Muscle layer of duodenum (tissue), 2 donors: ENCODE data around the gene EFEMP1.
"Not testable (repeated sequence)": the region's sequence is repeated elsewhere in the genome, so short reads cannot be mapped to it uniquely, and the experiment has no call there.

ENCODE experiments used
- H3K27ac ChIP-seq: one replicate; pipeline ENCODE4 v1.7.0; 2013; ENCODE audit warnings: mild to moderate bottlenecking, low read length
- H3K27me3 ChIP-seq: one replicate; pipeline ENCODE4 v1.7.0; 2013; ENCODE audit warnings: low read depth, mild to moderate bottlenecking, control low read depth, low read length
- H3K36me3 ChIP-seq, 2 donors: one replicate each; pipeline ENCODE4 v1.7.0; 2013; ENCODE audit warnings: low read length in 2 of 2, control low read depth in 1 of 2, mild to moderate bottlenecking in 1 of 2; ENCODE audit not compliant: insufficient read depth in 2 of 2, control insufficient read depth in 1 of 2
- H3K4me1 ChIP-seq, 2 donors: one replicate each; pipeline ENCODE4 v1.7.0; 2013; ENCODE audit warnings: low read length in 2 of 2, mild to moderate bottlenecking in 2 of 2, control low read depth in 1 of 2, moderate library complexity in 1 of 2; ENCODE audit not compliant: insufficient read depth in 2 of 2, control insufficient read depth in 1 of 2
- H3K4me3 ChIP-seq, 2 donors: one replicate each; pipeline ENCODE4 v1.7.0; 2013; ENCODE audit warnings: low read length in 2 of 2, low read depth in 1 of 2, mild to moderate bottlenecking in 1 of 2
- H3K9me3 ChIP-seq, 2 donors: one replicate each; pipeline ENCODE4 v1.7.0; 2013; ENCODE audit warnings: low read length in 2 of 2, control low read depth in 1 of 2, mild to moderate bottlenecking in 1 of 2; ENCODE audit not compliant: control insufficient read depth in 1 of 2
- donor health status: healthy.

Gene EFEMP1

GRCh38 chr2:55843096-55843993, 80.2 kb downstream of the EFEMP1 start:
- Histone ChIP-seq H3K4me3 (no peak overlapping the region), H3K27ac (no peak overlapping the region), H3K4me1 (peaks cover 0 to 5% of the 10 kb centered on the region in 2 donors)

GRCh38 chr2:55842046-55842445, 81.5 kb downstream of the EFEMP1 start:
- H3K27ac ChIP-seq: no peak overlapping the region
- no peak overlapping the region for H3K4me3 ChIP-seq
- no peaks in the 10 kb centered on the region for H3K9me3 ChIP-seq
- no peaks in the 10 kb centered on the region for H3K36me3 ChIP-seq
- H3K4me1 ChIP-seq: peaks cover 0 to 5% of the 10 kb centered on the region in 2 donors
- no peaks in the 10 kb centered on the region for H3K27me3 ChIP-seq

More at GRCh38 chr2:55843096-55843993, 80.2 kb downstream of the EFEMP1 start:
- no peaks in the 10 kb centered on the region for H3K9me3 ChIP-seq
- no peaks in the 10 kb centered on the region for H3K27me3 ChIP-seq
- H3K36me3 ChIP-seq: no peaks in the 10 kb centered on the region

DNA sequence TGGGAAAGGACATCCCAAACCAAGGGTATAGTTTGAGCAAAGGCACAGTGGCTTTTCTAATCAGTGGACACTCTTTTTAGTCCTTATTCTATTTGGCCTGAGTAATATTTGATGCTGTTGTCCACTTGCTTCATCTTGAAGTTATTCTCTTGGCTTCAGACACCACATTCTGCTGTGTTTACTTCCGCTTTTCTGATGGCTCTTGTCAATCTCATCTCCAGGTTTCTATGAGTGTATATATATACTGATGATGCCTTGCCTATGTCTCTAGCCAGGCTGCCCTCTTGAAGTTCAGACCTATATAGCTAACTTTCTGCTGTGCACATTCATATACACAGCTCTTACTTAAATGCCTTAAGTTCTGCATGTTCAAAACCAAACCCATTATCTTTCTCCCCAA, 83.1 kb downstream of the EFEMP1 start:
- H3K36me3 ChIP-seq: no peaks in the 10 kb centered on the region
- no peaks in the 10 kb centered on the region for H3K9me3 ChIP-seq
- peaks cover 0 to 5% of the 10 kb centered on the region in 2 donors for H3K4me1 ChIP-seq
- H3K27ac ChIP-seq: no peak overlapping the region
- no peaks in the 10 kb centered on the region for H3K27me3 ChIP-seq
- H3K4me3 ChIP-seq: no peak overlapping the region

DNA sequence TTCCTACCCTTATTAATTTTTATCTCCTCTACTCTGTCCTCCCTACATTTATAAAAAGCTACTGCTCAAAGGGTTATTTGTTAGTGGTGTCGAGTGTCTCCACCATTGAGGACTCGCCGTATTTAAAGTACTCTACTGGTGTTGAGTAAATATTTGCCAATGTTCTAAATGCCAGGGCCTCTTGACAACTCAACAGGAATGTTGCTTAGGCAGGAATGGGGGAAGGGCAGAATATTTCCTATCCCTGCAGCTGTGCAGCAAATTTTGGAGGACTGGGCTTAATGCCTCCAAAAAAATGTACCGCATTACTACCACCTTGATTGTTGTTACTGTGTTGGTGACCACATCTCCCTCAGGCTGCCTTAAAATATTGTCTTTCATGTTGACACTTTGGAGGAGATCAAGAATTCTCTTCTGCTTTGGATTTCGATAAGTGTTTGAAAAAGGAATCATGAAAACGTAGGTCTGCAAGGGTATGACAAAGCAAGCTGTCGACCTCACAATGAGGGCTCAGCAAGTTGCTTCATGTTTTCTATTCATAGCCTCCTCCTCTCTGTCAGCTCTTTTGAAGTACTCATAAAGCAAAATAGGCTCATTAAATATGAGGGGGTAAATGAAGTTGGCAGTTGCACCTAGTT, 84.3 kb downstream of the EFEMP1 start:
- Histone ChIP-seq H3K4me1 (peaks cover 0 to 5% of the 10 kb centered on the region in 2 donors), H3K27ac (no peak overlapping the region)

DNA sequence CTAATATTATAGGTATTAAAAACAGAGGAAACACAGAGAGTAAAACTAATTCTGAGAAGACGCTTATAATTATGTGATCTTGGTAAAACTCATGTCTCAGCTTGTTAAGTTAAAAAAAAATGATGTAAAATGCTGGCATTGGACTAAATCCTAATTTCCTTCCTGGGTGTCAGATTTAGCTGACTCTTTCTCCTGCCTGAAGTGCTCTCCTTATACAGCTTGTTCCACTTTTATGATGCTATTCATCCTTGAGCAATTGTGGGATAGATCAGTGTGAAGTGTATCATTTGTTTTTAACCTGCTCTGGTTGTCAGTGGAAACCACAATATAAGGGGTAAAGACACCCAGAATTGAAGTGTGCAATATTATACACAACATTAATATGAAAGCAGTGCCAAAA, 84.9 kb downstream of the EFEMP1 start:
- Histone ChIP-seq H3K4me1 (peaks cover 0 to 5% of the 10 kb centered on the region in 2 donors), H3K4me3 (no peak overlapping the region), H3K9me3 (no peaks in the 10 kb centered on the region), H3K27me3 (no peaks in the 10 kb centered on the region), H3K36me3 (no peaks in the 10 kb centered on the region), H3K27ac (no peak overlapping the region)

More for the DNA sequence above, 84.3 kb downstream of the EFEMP1 start:
- Histone ChIP-seq H3K27me3 (no peaks in the 10 kb centered on the region), H3K4me3 (no peak overlapping the region), H3K36me3 (no peaks in the 10 kb centered on the region), H3K9me3 (no peaks in the 10 kb centered on the region)

- not testable (repeated sequence) for H3K27ac ChIP-seq, H3K36me3 ChIP-seq, H3K4me1 ChIP-seq, H3K9me3 ChIP-seq, H3K27me3 ChIP-seq, H3K4me3 ChIP-seq
Measured at GRCh38 chr2:55838117-55838516, 85.5 kb downstream of the EFEMP1 start.

GRCh38 chr2:55837073-55837472, 86.5 kb downstream of the EFEMP1 start:
- Histone ChIP-seq H3K9me3 (no peaks in the 10 kb centered on the region), H3K27me3 (no peaks in the 10 kb centered on the region), H3K27ac (no peak overlapping the region), H3K4me3 (no peak overlapping the region), H3K36me3 (no peaks in the 10 kb centered on the region), H3K4me1 (no peaks in the 10 kb centered on the region)

DNA sequence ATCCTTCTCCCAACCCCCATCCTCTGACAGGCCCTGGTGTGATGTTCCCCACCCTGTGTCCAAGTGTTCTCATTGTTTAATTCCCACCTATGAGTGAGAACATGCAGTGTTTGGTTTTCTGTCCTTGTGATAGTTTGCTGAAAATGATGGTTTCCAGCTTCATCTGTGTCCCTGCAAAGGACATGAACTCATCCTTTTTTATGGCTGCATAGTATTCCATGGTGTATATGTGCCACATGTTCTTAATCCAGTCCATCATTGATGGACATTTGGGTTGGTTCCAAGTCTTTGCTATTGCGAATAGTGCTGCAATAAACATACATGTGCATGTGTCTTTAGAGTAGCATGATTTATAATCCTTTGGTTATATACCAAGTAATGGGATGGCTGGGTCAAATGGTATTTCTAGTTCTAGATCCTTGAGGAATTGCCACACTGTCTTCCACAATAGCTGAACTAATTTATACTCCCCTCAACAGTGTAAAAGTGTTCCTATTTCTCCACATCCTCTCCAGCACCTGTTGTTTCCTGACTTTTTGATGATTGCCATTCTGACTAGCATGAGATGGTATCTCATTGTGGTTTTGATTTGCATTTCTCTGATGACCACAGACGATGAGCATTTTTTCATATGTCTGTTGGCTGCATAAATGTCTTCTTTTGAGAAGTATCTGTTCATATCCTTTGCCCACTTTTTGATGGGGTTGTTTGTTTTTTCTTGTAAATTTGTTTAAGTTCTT, 91.7 kb downstream of the EFEMP1 start:
- not testable (repeated sequence) for H3K9me3 ChIP-seq, H3K4me3 ChIP-seq, H3K36me3 ChIP-seq, H3K27me3 ChIP-seq, H3K27ac ChIP-seq, H3K4me1 ChIP-seq

- H3K9me3 ChIP-seq: no peaks in the 10 kb centered on the region
- H3K4me1 ChIP-seq: no peaks in the 10 kb centered on the region
- H3K27ac ChIP-seq: no peak overlapping the region
- H3K27me3 ChIP-seq: no peaks in the 10 kb centered on the region
- H3K4me3 ChIP-seq: no peak overlapping the region
- no peaks in the 10 kb centered on the region for H3K36me3 ChIP-seq
Measured at GRCh38 chr2:55827855-55828254, 95.7 kb downstream of the EFEMP1 start.

DNA sequence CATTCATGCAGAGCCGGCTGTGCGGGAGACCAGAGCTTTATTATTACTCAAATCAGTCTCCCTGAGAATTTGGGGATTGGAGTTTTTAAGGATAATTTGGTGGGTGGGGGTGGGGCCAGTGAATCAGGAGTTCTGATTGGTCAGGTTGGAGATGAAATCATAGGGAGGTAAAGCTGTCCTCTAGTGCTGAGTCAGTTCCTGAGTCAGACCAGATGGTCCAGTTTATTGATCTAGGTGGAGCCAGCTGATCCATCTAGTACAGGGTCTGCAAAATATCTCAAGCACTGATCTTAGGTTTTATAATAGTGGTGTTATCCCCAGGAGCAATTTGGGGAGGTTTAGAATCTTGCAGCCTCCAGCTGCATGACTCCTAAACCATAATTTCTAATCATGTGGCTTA, 96.2 kb downstream of the EFEMP1 start:
- H3K27ac ChIP-seq, H3K36me3 ChIP-seq, H3K4me3 ChIP-seq, H3K27me3 ChIP-seq, H3K4me1 ChIP-seq, H3K9me3 ChIP-seq: not testable (repeated sequence)

DNA sequence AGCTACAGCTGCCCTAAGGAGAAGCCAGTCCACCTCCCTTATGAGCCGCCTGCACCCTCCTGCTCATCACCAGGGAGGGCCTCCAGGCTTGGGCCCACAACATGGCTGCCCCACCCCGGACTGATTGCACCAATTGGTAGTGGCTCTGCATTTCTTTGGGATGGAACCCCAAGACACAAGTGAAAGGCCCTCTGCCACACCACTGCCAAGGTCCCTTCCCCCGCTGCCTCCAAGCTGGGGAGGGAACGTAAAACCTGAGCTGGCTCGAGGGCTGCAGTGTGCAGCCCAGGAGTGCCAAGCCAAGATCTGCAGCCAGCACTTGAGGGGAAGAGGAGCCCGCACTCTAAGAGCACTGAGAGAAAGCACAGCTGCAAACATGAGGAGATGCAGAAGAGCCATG, 97.3 kb downstream of the EFEMP1 start:
- H3K4me1 ChIP-seq: no peaks in the 10 kb centered on the region
- no peak overlapping the region for H3K4me3 ChIP-seq
- no peaks in the 10 kb centered on the region for H3K27me3 ChIP-seq
- H3K27ac ChIP-seq: no peak overlapping the region
- H3K9me3 ChIP-seq: no peaks in the 10 kb centered on the region
- H3K36me3 ChIP-seq: no peaks in the 10 kb centered on the region
